Esophagus (tissue), 2 donors: Measurements from ENCODE around the gene UBAP1. TPM values are rescaled to one million over a fixed set of nuclear protein-coding genes. Genes with fewer than 3 reads are reported as not detected.
"Not testable (repeated sequence)": the region's sequence is repeated elsewhere in the genome, so short reads cannot be mapped to it uniquely, and the experiment has no call there.

Source experiments
- H3K27ac ChIP-seq, 2 donors: one replicate each; pipeline ENCODE4 v1.5.1; 2013; ENCODE audit warnings: low read depth in 2 of 2, mild to moderate bottlenecking in 2 of 2, inconsistent platforms in 1 of 2, low read length in 1 of 2, moderate library complexity in 1 of 2
- H3K27me3 ChIP-seq, 2 donors: one replicate each; pipeline ENCODE4 v1.6.1; 2013; ENCODE audit warnings: low read length in 2 of 2, control low read depth in 1 of 2, mild to moderate bottlenecking in 1 of 2; ENCODE audit not compliant: insufficient read depth in 2 of 2, control insufficient read depth in 1 of 2
- H3K36me3 ChIP-seq, 2 donors: one replicate each; pipeline ENCODE4 v1.6.1; 2013; ENCODE audit warnings: low read length in 1 of 2; ENCODE audit not compliant: control insufficient read depth in 2 of 2, insufficient read depth in 2 of 2
- H3K4me1 ChIP-seq, 2 donors: one replicate each; pipeline ENCODE4 v1.6.1; 2013; ENCODE audit warnings: low read length in 1 of 2; ENCODE audit not compliant: control insufficient read depth in 2 of 2, insufficient read depth in 2 of 2
- H3K4me3 ChIP-seq, 2 donors: one replicate each; pipeline ENCODE4 v1.5.1; 2013; ENCODE audit warnings: low read length in 2 of 2, mild to moderate bottlenecking in 2 of 2, low read depth in 1 of 2, moderate library complexity in 1 of 2
- H3K9me3 ChIP-seq, 2 donors: one replicate each; pipeline ENCODE4 v1.6.1; 2013; ENCODE audit warnings: mild to moderate bottlenecking in 2 of 2, low read depth in 1 of 2, low read length in 1 of 2, moderate library complexity in 1 of 2; ENCODE audit not compliant: control insufficient read depth in 2 of 2, insufficient read depth in 1 of 2
- WGBS, 2 donors: extraction: QIAGEN DNeasy Blood & Tissue Kit; methylation state at CpG; one replicate each; pipeline ENCODE4 v1.1.7; 2013; 5-methylcytosine and 5-hydroxymethylcytosine counted together
- polyA plus RNA-seq, 2 donors: library from polyadenylated mRNA; stranded (reverse); fragments of 200-250 nt; gene quantifications; one replicate each; pipeline ENCODE4 v1.2.3, GENCODE V29; 2013
- donor health status: healthy with polysubstance abuse.
- donor health status: Bipolar disorder and iron deficiency.

UBAP1 gene
- polyA plus RNA-seq, 2 donors, result 58.2 to 59.6 TPM

GRCh38 chr9:34301064-34301463 is 122.2 kb downstream of the UBAP1 start:
- not testable (repeated sequence) for H3K9me3 ChIP-seq, H3K27me3 ChIP-seq, H3K27ac ChIP-seq, H3K4me3 ChIP-seq, H3K36me3 ChIP-seq, H3K4me1 ChIP-seq
- WGBS, 2 donors, result 81 to 88% methylated on average over 7 of the region's 7 CpGs

Other genes starting within 250 kb of the UBAP1 start
- 10 to 100 TPM; 12.6 to 15.6 TPM for gene UBAP2, start 130.2 kb upstream of the UBAP1 start, polyA plus RNA-seq
- gene DCAF12, start 52.3 kb upstream of the UBAP1 start, polyA plus RNA-seq, result 10 to 100 TPM; 19.6 to 22.8 TPM
- 1 to 10 TPM in 1 of 2 donors, under 1 TPM in 1; 0.90 to 1.0 TPM for gene KIF24, start 150.2 kb downstream of the UBAP1 start, polyA plus RNA-seq
- gene NUDT2, start 150.5 kb downstream of the UBAP1 start, polyA plus RNA-seq, result 10 to 100 TPM; 17.3 to 35.2 TPM
- gene MYORG, start 197.9 kb downstream of the UBAP1 start, polyA plus RNA-seq, result 1 to 10 TPM; 2.5 to 3.6 TPM